CD4-positive, CD25-positive, alpha-beta regulatory T cell (primary cell): Measurements from ENCODE around the gene AP4E1. TPM values are rescaled to one million over a fixed set of nuclear protein-coding genes. Genes with fewer than 3 reads are reported as not detected.
A peak's percentile ranks its signal among the peaks of the same experiment; 100 is the strongest.
"Not testable (repeated sequence)": the region's sequence is repeated elsewhere in the genome, so short reads cannot be mapped to it uniquely, and the experiment has no call there.

Experiments used
- ATAC-seq, 2 donors: fragments of 150-1000 bp; cut with Tn5 transposase; one replicate each; pipeline ENCODE4 v1.10.0; 2021; ENCODE audit warnings: low read depth in 2 of 2, moderate number of reproducible peaks in 2 of 2, moderate library complexity in 1 of 2
- DNase-seq, 3 donors: peaks; one replicate each; pipeline versions ENCODE4 v3.0.0 to v3.0.0-alpha.2; 2012 to 2022; ENCODE audit warnings: mixed read lengths in 1 of 3
- H3K27ac ChIP-seq: one replicate; pipeline ENCODE4 v1.7.0; 2013; ENCODE audit warnings: mild to moderate bottlenecking, low read length; ENCODE audit not compliant: insufficient read depth, poor library complexity, severe bottlenecking
- H3K27me3 ChIP-seq: one replicate; pipeline ENCODE4 v1.7.0; 2013; ENCODE audit warnings: low read length; ENCODE audit not compliant: control insufficient read depth, insufficient read depth
- H3K36me3 ChIP-seq: one replicate; pipeline ENCODE4 v1.7.0; 2013; ENCODE audit warnings: mild to moderate bottlenecking, low read length, moderate library complexity; ENCODE audit not compliant: control insufficient read depth, insufficient read depth
- H3K4me1 ChIP-seq: 2 replicates; pipeline ENCODE4 v1.7.0; 2013; ENCODE audit warnings: mild to moderate bottlenecking, low read length; ENCODE audit not compliant: insufficient read depth, control insufficient read depth, poor library complexity, severe bottlenecking
- H3K4me3 ChIP-seq: one replicate; pipeline ENCODE4 v1.7.0; 2013; ENCODE audit warnings: low read depth, mild to moderate bottlenecking, low read length, moderate library complexity
- H3K9me3 ChIP-seq, 2 experiments: 1 replicate in 1 of 2; 2 replicates in 1 of 2; pipeline ENCODE4 v1.7.0; 2013; ENCODE audit warnings: low read length in 2 of 2, mild to moderate bottlenecking in 1 of 2, moderate library complexity in 1 of 2; ENCODE audit not compliant: control insufficient read depth in 2 of 2
- H3K27ac Mint-ChIP-seq, 3 donors: one replicate each; pipeline ENCODE4 v1.8.0; 2020 to 2022; ENCODE audit warnings: mild to moderate bottlenecking in 3 of 3, mixed read lengths in 3 of 3, moderate library complexity in 2 of 3
- H3K27me3 Mint-ChIP-seq: one replicate; pipeline ENCODE4 v1.8.0; 2022; ENCODE audit warnings: mild to moderate bottlenecking, mixed read lengths
- H3K36me3 Mint-ChIP-seq: one replicate; pipeline ENCODE4 v1.8.0; 2020; ENCODE audit warnings: mixed read lengths
- H3K4me1 Mint-ChIP-seq, 4 donors: one replicate each; pipeline ENCODE4 v1.8.0; 2020 to 2022; ENCODE audit warnings: mixed read lengths in 4 of 4, mild to moderate bottlenecking in 1 of 4
- H3K4me3 Mint-ChIP-seq, 4 donors: one replicate each; pipeline ENCODE4 v1.8.0; 2020 to 2022; ENCODE audit warnings: mild to moderate bottlenecking in 4 of 4, mixed read lengths in 4 of 4, moderate library complexity in 3 of 4
- H3K9me3 Mint-ChIP-seq, 7 donors: one replicate each; pipeline ENCODE4 v1.8.0; 2020 to 2022; ENCODE audit warnings: mixed read lengths in 7 of 7, mild to moderate bottlenecking in 3 of 7, moderate library complexity in 2 of 7
- polyA plus RNA-seq, 4 donors: library from polyadenylated mRNA; unstranded; fragments of 300-500 nt; fragmentation: Illumina TruSeq; gene quantifications; one replicate each; pipeline ENCODE4 v1.2.3, GENCODE V29; 2021
- total RNA-seq: library from RNA; stranded (reverse); gene quantifications from one replicate; pipeline ENCODE4 v1.2.3, GENCODE V29; 2022

The AP4E1 gene
- total and polyA plus RNA-seq, 5 donors from 2014 or later = 3.0 to 9.5 (median 4.8) TPM

DNA sequence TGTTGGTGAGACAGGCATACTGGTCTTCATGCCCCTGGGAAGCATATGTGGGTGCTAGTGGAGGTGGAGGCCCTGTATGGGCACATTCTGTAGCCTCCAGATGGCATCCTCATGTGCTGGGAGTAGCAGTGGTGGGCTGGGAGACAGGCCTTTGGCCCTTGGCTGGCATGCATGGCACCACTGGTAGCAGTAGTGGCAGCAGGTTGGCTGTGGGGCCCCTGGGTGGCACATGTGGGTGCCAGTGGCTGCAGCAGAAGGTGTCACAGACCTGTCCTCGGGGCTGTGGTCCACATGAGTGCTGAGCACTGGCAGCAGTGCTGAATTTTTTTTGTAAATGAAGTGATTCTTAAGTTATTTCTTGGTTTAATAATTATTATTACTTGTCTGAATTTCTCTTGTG is 115.0 kb downstream of the AP4E1 start:
- DNase-seq (no peak), ATAC-seq (no peak)
- Mint-ChIP-seq H3K4me3 (no peak overlapping the region), H3K27me3 (no peaks in the 10 kb centered on the region), H3K36me3 (peaks cover 7% of the 10 kb centered on the region), H3K4me1 (no peaks in the 10 kb centered on the region), H3K27ac (peak overlapping the region in 1 of 3 donors; percentile 27), H3K9me3 (peaks cover 0 to 12% (median 2%) of the 10 kb centered on the region in 7 donors)
- Histone ChIP-seq H3K4me1 (no peaks in the 10 kb centered on the region), H3K9me3 (no peaks in the 10 kb centered on the region), H3K36me3 (no peaks in the 10 kb centered on the region), H3K4me3 (no peak overlapping the region), H3K27me3 (no peaks in the 10 kb centered on the region), H3K27ac (no peak overlapping the region)

DNA sequence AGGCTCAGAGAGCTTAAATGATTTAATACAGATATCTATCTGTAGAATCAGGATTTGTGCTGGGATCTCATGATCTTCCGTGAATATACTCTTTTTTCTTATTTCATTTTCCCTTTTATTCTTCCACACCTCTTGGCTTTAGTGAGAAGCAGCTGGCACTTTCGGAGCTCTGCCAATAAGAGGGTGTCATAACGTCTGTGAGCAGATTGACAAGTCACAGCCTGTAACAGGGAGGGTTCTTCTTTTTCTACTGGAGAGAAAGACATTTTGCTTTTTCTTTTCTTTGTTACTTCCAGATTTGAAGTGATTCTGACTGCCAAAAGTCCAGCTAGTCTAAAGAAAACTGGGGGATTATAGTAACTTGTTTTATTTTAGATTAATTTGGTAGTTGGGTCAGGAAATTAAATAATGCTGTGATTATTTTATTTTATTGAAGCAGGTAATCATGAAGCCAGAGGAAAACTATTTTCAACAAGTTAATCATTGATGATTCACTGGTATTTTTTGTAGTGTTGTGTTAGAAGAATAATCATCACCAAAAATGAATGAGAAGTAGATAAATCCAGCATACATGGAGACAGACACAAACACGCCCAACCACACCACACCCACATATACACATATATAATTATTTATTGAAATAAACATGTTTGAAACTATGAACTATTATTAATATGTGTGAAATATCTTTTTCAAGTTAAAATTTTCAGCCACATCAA is 116.4 kb downstream of the AP4E1 start:
- Histone ChIP-seq H3K27me3 (no peaks in the 10 kb centered on the region), H3K36me3 (no peaks in the 10 kb centered on the region), H3K4me1 (no peaks in the 10 kb centered on the region), H3K27ac (no peak overlapping the region), H3K9me3 (no peaks in the 10 kb centered on the region), H3K4me3 (no peak overlapping the region)
- H3K36me3 Mint-ChIP-seq = peaks cover 10% of the 10 kb centered on the region
- no peak overlapping the region for H3K27ac Mint-ChIP-seq
- ATAC-seq (no peak), DNase-seq (no peak)
- H3K4me1 Mint-ChIP-seq = no peaks in the 10 kb centered on the region
- no peaks in the 10 kb centered on the region for H3K27me3 Mint-ChIP-seq
- H3K4me3 Mint-ChIP-seq = no peak overlapping the region
- H3K9me3 Mint-ChIP-seq = peaks cover 0 to 5% (median 1%) of the 10 kb centered on the region in 7 donors

DNA sequence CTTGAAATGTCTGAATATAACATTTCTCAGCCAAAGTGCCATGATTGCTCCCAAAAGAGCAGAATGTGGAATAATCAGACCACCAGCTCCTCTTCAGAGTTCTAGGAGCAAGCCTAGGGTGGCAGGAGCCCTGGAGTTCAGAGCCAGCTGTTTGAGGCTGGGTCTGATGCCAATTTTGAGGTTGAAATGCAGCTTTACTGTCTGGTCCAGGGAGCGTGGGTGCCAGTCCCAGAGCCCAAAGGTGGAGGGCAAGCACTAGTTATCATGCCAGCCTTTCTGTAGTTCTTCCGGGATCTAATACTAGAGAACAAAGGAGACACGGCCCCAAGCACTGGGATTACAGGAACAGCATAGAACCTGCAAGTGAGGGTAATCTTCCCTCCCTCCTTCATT is 117.0 kb downstream of the AP4E1 start:
- DNase-seq (no peak), ATAC-seq (no peak)
- H3K9me3 Mint-ChIP-seq = peaks cover 0 to 5% (median 0%) of the 10 kb centered on the region in 7 donors
- H3K27ac Mint-ChIP-seq = no peak overlapping the region
- H3K36me3 Mint-ChIP-seq = peaks cover 10% of the 10 kb centered on the region
- H3K4me3 Mint-ChIP-seq = no peak overlapping the region
- Histone ChIP-seq H3K27ac (no peak overlapping the region), H3K4me3 (no peak overlapping the region), H3K4me1 (no peaks in the 10 kb centered on the region), H3K9me3 (no peaks in the 10 kb centered on the region), H3K36me3 (no peaks in the 10 kb centered on the region), H3K27me3 (no peaks in the 10 kb centered on the region)
- no peaks in the 10 kb centered on the region for H3K4me1 Mint-ChIP-seq
- no peaks in the 10 kb centered on the region for H3K27me3 Mint-ChIP-seq

DNA sequence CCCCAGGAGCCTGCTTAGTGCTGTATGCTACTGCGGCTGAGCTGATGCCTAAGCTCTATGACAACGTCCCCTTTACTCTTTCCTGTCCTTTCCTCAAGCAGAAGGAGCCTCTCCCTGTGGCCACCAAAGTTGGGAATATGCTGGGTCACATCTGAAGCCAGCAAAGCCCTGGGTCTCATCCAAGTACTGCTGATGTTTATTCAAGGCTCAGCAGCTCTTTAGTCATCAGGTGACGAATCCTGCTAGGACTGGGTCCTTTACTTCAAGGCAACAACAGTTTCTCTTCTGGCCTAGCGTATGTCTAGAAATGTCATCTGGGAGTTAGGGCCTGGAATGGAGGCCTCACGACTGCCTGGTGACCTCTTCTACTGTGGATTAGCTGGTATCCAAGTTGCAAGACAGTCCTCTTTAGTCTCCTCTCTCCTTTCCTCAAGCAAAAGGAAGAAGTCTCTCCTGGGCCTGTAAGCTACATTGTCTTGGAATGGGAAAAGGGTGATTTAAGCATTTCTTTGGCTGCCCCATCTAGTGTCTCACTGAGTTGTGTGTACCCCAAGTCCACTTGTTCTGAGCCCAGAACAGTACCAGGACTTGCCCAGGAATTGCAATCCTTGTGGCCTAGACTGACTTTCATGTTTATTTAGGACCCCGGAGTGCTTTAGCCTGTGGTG is 122.3 kb downstream of the AP4E1 start:
- H3K9me3 ChIP-seq = no peaks in the 10 kb centered on the region
- peaks cover 0 to 1% (median 0%) of the 10 kb centered on the region in 7 donors for H3K9me3 Mint-ChIP-seq
- ATAC-seq (no peak), DNase-seq (no peak)
- no peak overlapping the region for H3K27ac ChIP-seq
- H3K4me3 Mint-ChIP-seq = no peak overlapping the region
- no peak overlapping the region for H3K4me3 ChIP-seq
- no peaks in the 10 kb centered on the region for H3K4me1 Mint-ChIP-seq
- H3K36me3 Mint-ChIP-seq = peaks cover 4% of the 10 kb centered on the region
- no peaks in the 10 kb centered on the region for H3K4me1 ChIP-seq
- H3K27me3 ChIP-seq = no peaks in the 10 kb centered on the region
- H3K36me3 ChIP-seq = no peaks in the 10 kb centered on the region
- H3K27ac Mint-ChIP-seq = no peak overlapping the region
- H3K27me3 Mint-ChIP-seq = no peaks in the 10 kb centered on the region

DNA sequence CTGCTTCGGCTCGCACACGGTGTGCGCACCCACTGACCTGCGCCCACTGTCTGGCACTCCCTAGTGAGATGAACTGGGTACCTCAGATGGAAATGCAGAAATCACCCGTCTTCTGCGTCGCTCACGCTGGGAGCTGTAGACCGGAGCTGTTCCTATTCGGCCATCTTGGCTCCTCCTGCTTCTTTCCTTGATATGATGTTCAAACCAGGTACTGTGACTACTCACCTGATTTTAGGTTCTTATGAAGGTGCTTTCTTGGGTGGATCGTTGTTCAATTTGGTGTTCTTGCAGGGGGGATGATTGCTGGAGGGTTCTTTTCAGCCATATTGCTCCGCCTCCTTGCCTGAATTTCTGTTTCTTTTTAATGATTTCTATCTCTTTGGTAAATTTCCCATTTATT is 129.0 kb downstream of the AP4E1 start:
- H3K36me3 ChIP-seq, H3K27ac Mint-ChIP-seq, H3K27ac ChIP-seq, H3K36me3 Mint-ChIP-seq, H3K27me3 ChIP-seq, H3K4me1 Mint-ChIP-seq, H3K4me1 ChIP-seq, H3K9me3 Mint-ChIP-seq, H3K4me3 ChIP-seq, DNase-seq, H3K4me3 Mint-ChIP-seq, H3K9me3 ChIP-seq, H3K27me3 Mint-ChIP-seq, ATAC-seq: not testable (repeated sequence)

DNA sequence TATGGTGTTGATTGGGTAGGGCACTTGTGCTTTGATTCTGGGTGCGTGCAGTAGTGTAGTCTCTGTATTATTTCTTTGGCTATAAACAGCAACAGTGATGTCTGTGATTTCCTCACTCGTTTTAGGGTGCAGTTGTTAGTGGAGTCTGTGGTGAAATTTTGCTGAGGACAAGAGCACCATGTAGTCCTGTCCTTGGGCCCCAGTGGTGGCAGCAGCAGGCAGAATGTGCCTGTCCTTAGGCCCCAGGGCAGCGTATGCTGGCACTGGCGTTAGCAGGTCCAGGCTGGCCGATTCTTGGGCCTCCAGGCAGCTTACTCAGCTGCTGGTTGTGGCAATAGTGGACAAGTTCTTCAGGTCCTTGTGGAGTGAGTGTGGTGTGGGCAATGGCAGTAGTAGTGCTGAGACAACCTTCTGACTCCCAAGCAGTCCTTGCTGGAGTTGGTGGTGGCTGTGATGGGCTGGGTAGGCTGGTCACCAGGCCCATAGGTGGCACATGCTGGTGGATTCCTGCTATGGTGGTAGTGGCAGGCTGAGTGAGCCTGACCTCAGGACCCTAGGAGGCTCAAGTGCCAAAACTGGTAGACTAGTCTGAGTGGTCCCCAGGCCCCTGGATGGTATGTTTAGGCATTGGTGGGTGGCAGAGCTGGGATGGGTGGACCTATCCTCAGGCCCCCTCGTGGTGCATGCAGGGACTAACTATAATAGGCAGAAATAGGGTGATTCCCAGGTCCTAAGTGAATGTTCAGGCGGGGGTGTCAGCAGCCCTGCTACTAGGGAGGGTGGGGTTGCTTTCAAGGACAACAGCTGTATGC is 129.9 kb downstream of the AP4E1 start:
- no peaks in the 10 kb centered on the region for H3K9me3 ChIP-seq
- no peaks in the 10 kb centered on the region for H3K36me3 ChIP-seq
- no peaks in the 10 kb centered on the region for H3K36me3 Mint-ChIP-seq
- H3K4me3 ChIP-seq = no peak overlapping the region
- DNase-seq (no peak), ATAC-seq (no peak)
- no peak overlapping the region for H3K27ac Mint-ChIP-seq
- peaks cover 0 to 2% (median 0%) of the 10 kb centered on the region in 7 donors for H3K9me3 Mint-ChIP-seq
- H3K4me1 Mint-ChIP-seq = no peaks in the 10 kb centered on the region
- no peaks in the 10 kb centered on the region for H3K4me1 ChIP-seq
- peaks cover under 1% of the 10 kb centered on the region for H3K27me3 Mint-ChIP-seq
- no peaks in the 10 kb centered on the region for H3K27me3 ChIP-seq
- no peak overlapping the region for H3K4me3 Mint-ChIP-seq
- no peak overlapping the region for H3K27ac ChIP-seq

DNA sequence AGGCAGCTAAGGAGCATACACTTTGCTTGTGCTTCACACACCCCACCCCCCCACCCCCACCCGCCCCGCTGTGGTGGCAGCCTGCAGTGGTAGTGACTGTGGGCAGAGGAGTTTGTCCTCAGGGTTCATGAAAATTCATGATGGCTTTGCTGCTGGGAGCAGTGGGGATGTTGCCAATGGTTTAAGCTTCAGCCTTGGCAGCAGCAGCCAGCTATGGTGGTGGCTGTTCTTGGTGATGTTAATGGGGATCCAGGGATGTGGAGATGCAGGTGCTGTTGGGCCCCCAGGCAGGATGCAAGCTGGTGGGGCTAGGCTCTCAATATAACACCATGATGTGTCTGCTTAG is 130.5 kb downstream of the AP4E1 start:
- no peaks in the 10 kb centered on the region for H3K27me3 ChIP-seq
- DNase-seq (no peak), ATAC-seq (no peak)
- H3K4me3 ChIP-seq = no peak overlapping the region
- H3K27ac ChIP-seq = no peak overlapping the region
- no peaks in the 10 kb centered on the region for H3K9me3 ChIP-seq
- H3K36me3 Mint-ChIP-seq = no peaks in the 10 kb centered on the region
- no peaks in the 10 kb centered on the region for H3K36me3 ChIP-seq
- no peaks in the 10 kb centered on the region for H3K4me1 ChIP-seq
- H3K27me3 Mint-ChIP-seq = peaks cover 7% of the 10 kb centered on the region
- peaks cover 0 to 2% (median 0%) of the 10 kb centered on the region in 7 donors for H3K9me3 Mint-ChIP-seq
- H3K27ac Mint-ChIP-seq = no peak overlapping the region
- H3K4me1 Mint-ChIP-seq = no peaks in the 10 kb centered on the region
- no peak overlapping the region for H3K4me3 Mint-ChIP-seq
